HepG2 (cell line): ENCODE data around the gene TAB3. TPM values are rescaled to one million over a fixed set of nuclear protein-coding genes. Genes with fewer than 3 reads are reported as not detected.

Experiments
- AGO1 ChIP-seq: fragments of 200-400 bp; formaldehyde crosslinking; IDR thresholded peaks from 2 replicates; pipeline ENCODE4 v1.6.1; 2017; ENCODE audit warnings: mild to moderate bottlenecking, low read depth, low read length, moderate library complexity; ENCODE audit not compliant: poor library complexity, severe bottlenecking
- ATAD3A ChIP-seq: sonication (generic); formaldehyde crosslinking; IDR thresholded peaks from 2 replicates; pipeline ENCODE4 v1.4.0; 2020; ENCODE audit warnings: missing genetic modification reagents
- CAMTA2 ChIP-seq: sonication (generic); formaldehyde crosslinking; IDR thresholded peaks from 2 replicates; pipeline ENCODE4 v1.4.0; 2020; ENCODE audit warnings: mild to moderate bottlenecking, missing genetic modification reagents, borderline replicate concordance
- GZF1 ChIP-seq: sonication (generic); formaldehyde crosslinking; IDR thresholded peaks from 2 replicates; pipeline ENCODE4 v1.5.1; 2020; ENCODE audit warnings: mild to moderate bottlenecking, missing genetic modification reagents
- HOXA3 ChIP-seq: sonication (generic); formaldehyde crosslinking; IDR thresholded peaks from 2 replicates; pipeline ENCODE4 v1.5.0; 2020; ENCODE audit warnings: missing genetic modification reagents
- JDP2 ChIP-seq: sonication (generic); formaldehyde crosslinking; IDR thresholded peaks from 2 replicates; pipeline ENCODE4 v1.8.1; 2022; ENCODE audit warnings: missing genetic modification reagents, borderline replicate concordance
- JUND ChIP-seq: sonication (generic); formaldehyde crosslinking; IDR thresholded peaks from 2 replicates; pipeline ENCODE4 v1.8.0; 2022; ENCODE audit warnings: mild to moderate bottlenecking, missing genetic modification reagents
- PHF8 ChIP-seq: sonication (generic); formaldehyde crosslinking; IDR thresholded peaks from 2 replicates; pipeline ENCODE4 v1.5.0; 2020; ENCODE audit warnings: missing genetic modification reagents
- TAF1 ChIP-seq: sonication (generic); formaldehyde crosslinking; IDR thresholded peaks from 2 replicates; pipeline ENCODE4 v1.4.0; 2020; ENCODE audit warnings: missing genetic modification reagents
- TBP ChIP-seq: sonication (generic); formaldehyde crosslinking; IDR thresholded peaks from 2 replicates; pipeline ENCODE4 v1.5.0; 2020; ENCODE audit warnings: missing genetic modification reagents
- TP53 ChIP-seq: sonication (generic); formaldehyde crosslinking; conservative IDR thresholded peaks from 2 replicates; pipeline ENCODE4 v1.4.0; 2020; ENCODE audit warnings: missing genetic modification reagents
- ZNF17 ChIP-seq: sonication (generic); formaldehyde crosslinking; IDR thresholded peaks from 2 replicates; pipeline ENCODE4 v1.5.0; 2020; ENCODE audit warnings: mild to moderate bottlenecking, missing genetic modification reagents
- ZNF274 ChIP-seq: sonication (generic); formaldehyde crosslinking; IDR thresholded peaks from 2 replicates; pipeline ENCODE4 v1.5.1; 2020; ENCODE audit warnings: mild to moderate bottlenecking, missing genetic modification reagents
- ZNF468 ChIP-seq: sonication (generic); formaldehyde crosslinking; IDR thresholded peaks from 2 replicates; pipeline ENCODE4 v1.8.0; 2022; ENCODE audit warnings: mild to moderate bottlenecking, moderate library complexity, missing genetic modification reagents
- ZNF513 ChIP-seq: sonication (generic); formaldehyde crosslinking; conservative IDR thresholded peaks from 2 replicates; pipeline ENCODE4 v1.5.0; 2020; ENCODE audit warnings: missing genetic modification reagents
- ZNF589 ChIP-seq: sonication (generic); formaldehyde crosslinking; conservative IDR thresholded peaks from 2 replicates; pipeline ENCODE4 v1.8.0; 2022; ENCODE audit warnings: mild to moderate bottlenecking, moderate library complexity, missing genetic modification reagents
- polyA plus RNA-seq, 8 experiments: library from polyadenylated mRNA; depleted of rRNA in 3 of 8; stranded (reverse) in 7 of 8; unstranded in 1 of 8; fragments of >200 nt; fragmentation: Illumina TruSeq in 4 of 8; extraction: Trizol in 4 of 8; gene quantifications; 2 replicates each; pipeline versions ENCODE4 v1.2.1 to v1.2.3, GENCODE V29; 2011 to 2016; ENCODE audit warnings: low read depth in 4 of 8, missing spikeins in 1 of 8, mixed read lengths in 1 of 8; ENCODE audit not compliant: insufficient read depth in 1 of 8
- total RNA-seq, 5 experiments: library from RNA; depleted of rRNA; stranded (reverse); fragments of >200 nt; fragmentation: Illumina TruSeq; extraction: Trizol; gene quantifications; 2 replicates each; pipeline ENCODE4 v1.2.3, GENCODE V29; 2016; ENCODE audit warnings: low read depth in 1 of 5
- TF ChIP-seq, protein P1 (sequence below): sonication (generic); formaldehyde crosslinking; IDR thresholded peaks from 2 replicates; pipeline ENCODE4 v1.4.0; 2020; ENCODE audit warnings: missing genetic modification reagents
- TF ChIP-seq, protein P2 (sequence below): IDR thresholded peaks from 2 replicates; pipeline ENCODE4 v1.6.1; 2016; ENCODE audit warnings: low read depth
- TF ChIP-seq, protein P3 (sequence below): sonication (generic); formaldehyde crosslinking; IDR thresholded peaks from 2 replicates; pipeline ENCODE4 v1.4.0; 2020; ENCODE audit warnings: mild to moderate bottlenecking, missing genetic modification reagents

TAB3 gene
- total and polyA plus RNA-seq, 2 of the 13 experiments (the other 11 are each of a cell fraction or from before 2014, with no cell fraction given) = 27.2 to 59.8 TPM

GRCh38 chrX:30835373-30835772 lies 53.7 kb downstream of the TAB3 start (continued):
- no peak for TF ChIP-seq ZNF513
- no peak for TF ChIP-seq JDP2 (CRISPR knock-in tag)
- TF ChIP-seq ZNF589 = no peak
- TF ChIP-seq ATAD3A (CRISPR knock-in tag) = no peak
- no peak for TF ChIP-seq ZNF274
- no peak for TF ChIP-seq TP53 (CRISPR knock-in tag)
- TF ChIP-seq ZNF468 (CRISPR knock-in tag) = no peak
- TF ChIP-seq TAF1 (CRISPR knock-in tag) = no peak
- no peak for TF ChIP-seq CAMTA2 (CRISPR knock-in tag)
- TF ChIP-seq AGO1 = no peak
- no peak for TF ChIP-seq PHF8 (CRISPR knock-in tag)
- TF ChIP-seq, protein P1, sequence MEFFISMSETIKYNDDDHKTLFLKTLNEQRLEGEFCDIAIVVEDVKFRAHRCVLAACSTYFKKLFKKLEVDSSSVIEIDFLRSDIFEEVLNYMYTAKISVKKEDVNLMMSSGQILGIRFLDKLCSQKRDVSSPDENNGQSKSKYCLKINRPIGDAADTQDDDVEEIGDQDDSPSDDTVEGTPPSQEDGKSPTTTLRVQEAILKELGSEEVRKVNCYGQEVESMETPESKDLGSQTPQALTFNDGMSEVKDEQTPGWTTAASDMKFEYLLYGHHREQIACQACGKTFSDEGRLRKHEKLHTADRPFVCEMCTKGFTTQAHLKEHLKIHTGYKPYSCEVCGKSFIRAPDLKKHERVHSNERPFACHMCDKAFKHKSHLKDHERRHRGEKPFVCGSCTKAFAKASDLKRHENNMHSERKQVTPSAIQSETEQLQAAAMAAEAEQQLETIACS (CRISPR knock-in tag) = no peak
- no peak for TF ChIP-seq JUND (CRISPR knock-in tag)
- no peak for TF ChIP-seq ZNF17
- no peak for TF ChIP-seq TBP (CRISPR knock-in tag)
- TF ChIP-seq, protein P2, sequence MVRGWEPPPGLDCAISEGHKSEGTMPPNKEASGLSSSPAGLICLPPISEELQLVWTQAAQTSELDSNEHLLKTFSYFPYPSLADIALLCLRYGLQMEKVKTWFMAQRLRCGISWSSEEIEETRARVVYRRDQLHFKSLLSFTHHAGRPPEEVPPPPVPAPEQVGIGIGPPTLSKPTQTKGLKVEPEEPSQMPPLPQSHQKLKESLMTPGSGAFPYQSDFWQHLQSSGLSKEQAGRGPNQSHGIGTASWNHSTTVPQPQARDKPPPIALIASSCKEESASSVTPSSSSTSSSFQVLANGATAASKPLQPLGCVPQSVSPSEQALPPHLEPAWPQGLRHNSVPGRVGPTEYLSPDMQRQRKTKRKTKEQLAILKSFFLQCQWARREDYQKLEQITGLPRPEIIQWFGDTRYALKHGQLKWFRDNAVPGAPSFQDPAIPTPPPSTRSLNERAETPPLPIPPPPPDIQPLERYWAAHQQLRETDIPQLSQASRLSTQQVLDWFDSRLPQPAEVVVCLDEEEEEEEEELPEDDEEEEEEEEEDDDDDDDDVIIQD (CRISPR knock-in tag) = 0 out of 2 replicates have a peak, but pooled peaks have one; percentile 40
- TF ChIP-seq HOXA3 = peak; percentile 60; the same call in 1 of the 2 replicates
- TF ChIP-seq, protein P3, sequence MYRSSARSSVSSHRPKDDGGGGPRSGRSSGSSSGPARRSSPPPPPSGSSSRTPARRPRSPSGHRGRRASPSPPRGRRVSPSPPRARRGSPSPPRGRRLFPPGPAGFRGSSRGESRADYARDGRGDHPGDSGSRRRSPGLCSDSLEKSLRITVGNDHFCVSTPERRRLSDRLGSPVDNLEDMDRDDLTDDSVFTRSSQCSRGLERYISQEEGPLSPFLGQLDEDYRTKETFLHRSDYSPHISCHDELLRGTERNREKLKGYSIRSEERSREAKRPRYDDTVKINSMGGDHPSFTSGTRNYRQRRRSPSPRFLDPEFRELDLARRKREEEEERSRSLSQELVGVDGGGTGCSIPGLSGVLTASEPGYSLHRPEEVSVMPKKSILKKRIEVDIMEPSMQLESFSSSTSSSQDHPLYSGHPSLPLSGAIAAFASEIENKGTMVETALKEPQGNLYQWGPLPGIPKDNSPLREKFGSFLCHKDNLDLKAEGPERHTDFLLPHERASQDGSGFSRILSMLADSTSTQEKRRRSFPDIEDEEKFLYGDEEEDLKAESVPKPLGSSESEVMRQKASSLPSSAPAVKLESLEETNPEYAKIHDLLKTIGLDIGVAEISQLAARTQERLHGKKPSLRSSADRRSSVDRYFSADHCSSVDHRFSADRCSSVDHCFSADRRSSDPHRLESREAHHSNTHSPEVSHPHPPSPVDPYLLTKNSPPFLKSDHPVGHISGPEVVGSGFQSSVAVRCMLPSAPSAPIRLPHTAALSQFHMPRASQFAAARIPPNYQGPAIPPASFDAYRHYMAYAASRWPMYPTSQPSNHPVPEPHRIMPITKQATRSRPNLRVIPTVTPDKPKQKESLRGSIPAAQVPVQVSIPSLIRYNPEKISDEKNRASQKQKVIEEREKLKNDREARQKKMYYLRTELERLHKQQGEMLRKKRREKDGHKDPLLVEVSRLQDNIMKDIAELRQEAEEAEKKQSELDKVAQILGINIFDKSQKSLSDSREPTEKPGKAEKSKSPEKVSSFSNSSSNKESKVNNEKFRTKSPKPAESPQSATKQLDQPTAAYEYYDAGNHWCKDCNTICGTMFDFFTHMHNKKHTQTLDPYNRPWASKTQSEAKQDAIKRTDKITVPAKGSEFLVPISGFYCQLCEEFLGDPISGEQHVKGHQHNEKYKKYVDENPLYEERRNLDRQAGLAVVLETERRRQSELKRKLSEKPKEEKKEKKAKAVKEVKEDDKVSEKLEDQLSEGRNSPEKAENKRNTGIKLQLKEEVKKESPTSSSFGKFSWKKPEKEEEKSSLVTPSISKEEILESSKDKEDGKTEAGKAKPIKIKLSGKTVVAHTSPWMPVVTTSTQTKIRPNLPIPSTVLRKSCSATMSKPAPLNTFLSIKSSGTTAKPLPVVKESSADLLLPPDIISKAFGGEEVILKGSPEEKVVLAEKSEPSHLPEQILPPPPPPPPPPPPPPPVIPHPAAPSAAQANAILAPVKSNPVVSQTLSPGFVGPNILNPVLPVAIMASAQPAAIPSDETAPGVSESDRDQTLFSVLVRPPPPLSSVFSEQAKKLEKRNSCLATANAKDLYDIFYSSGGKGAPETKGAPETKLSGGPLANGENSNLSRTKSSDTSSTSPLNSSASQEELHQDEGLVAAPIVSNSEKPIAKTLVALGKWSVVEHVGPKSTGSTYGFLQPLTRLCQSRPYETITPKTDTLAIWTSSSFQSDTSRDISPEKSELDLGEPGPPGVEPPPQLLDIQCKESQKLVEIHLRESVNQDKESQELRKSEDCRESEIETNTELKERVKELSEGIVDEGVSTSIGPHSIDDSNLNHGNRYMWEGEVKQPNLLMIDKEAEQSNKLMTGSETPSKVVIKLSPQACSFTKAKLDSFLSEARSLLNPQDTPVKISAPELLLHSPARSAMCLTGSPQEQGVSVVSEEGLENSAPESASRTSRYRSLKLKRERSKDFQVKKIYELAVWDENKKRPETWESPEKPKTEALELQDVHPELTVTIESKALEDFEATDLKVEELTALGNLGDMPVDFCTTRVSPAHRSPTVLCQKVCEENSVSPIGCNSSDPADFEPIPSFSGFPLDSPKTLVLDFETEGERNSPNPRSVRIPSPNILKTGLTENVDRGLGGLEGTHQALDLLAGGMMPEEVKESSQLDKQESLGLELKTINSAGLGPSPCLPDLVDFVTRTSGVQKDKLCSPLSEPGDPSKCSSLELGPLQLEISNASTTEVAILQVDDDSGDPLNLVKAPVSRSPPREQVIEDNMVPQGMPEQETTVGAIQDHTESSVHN (CRISPR knock-in tag) = no peak
- TF ChIP-seq GZF1 (CRISPR knock-in tag) = no peak
